HL-60 (cell line): ENCODE measurements around the gene ASRGL1.

ENCODE experiments used
- CTCF ChIP-seq: IDR thresholded peaks from one replicate; pipeline ENCODE4 v1.5.1; 2011; ENCODE audit warnings: low read length, control low read depth, inconsistent platforms; ENCODE audit not compliant: insufficient read depth
- POLR2AphosphoS5 ChIP-seq: IDR thresholded peaks from 2 replicates; pipeline ENCODE4 v1.6.1; 2012; ENCODE audit warnings: low read depth

- TF ChIP-seq CTCF (no peak), POLR2AphosphoS5 (no peak)
Measured at GRCh38 chr11:62399172-62399877, 62.1 kb downstream of the ASRGL1 start.
